ENCODE results near the gene TAOK3.

Gene TAOK3

DNA sequence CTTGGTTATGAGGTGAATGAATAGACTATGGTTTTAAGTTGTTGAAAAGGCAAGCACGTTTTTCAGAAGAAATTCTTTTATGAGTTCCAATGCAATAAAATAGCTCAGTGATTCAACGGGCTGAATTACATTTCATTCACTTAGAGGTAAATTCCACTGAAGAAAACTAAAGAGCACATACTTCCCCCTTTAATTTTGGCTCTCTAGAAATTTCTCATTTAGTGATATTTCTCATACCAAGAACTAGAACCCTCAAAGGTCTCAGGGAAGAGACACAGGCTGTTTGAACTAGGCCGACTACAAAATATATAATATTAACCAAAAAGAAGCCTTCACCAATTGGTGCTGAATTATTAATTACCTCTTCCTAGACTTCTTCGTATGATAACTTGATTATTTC lies 68.6 kb downstream of the TAOK3 start:
- H2AFZ ChIP-seq (ENCODE audit: low read length) = no peak overlapping the region
- H3F3A ChIP-seq (ENCODE audit: low read depth) = no peaks in the 10 kb centered on the region
- no peak overlapping the region for H3K4me3 ChIP-seq (ENCODE audit: low read length, poor library complexity, severe bottlenecking)
- H3K4me1 ChIP-seq (ENCODE audit: insufficient read depth, low read length, poor library complexity, severe bottlenecking) = peaks cover 57% of the 10 kb centered on the region
- H3K36me3 ChIP-seq (ENCODE audit: insufficient read depth, low read length) = no peaks in the 10 kb centered on the region
- no peaks in the 10 kb centered on the region for H3K27me3 ChIP-seq (ENCODE audit: insufficient read depth, low read length, poor library complexity, severe bottlenecking)
- TF ChIP-seq, protein P1, sequence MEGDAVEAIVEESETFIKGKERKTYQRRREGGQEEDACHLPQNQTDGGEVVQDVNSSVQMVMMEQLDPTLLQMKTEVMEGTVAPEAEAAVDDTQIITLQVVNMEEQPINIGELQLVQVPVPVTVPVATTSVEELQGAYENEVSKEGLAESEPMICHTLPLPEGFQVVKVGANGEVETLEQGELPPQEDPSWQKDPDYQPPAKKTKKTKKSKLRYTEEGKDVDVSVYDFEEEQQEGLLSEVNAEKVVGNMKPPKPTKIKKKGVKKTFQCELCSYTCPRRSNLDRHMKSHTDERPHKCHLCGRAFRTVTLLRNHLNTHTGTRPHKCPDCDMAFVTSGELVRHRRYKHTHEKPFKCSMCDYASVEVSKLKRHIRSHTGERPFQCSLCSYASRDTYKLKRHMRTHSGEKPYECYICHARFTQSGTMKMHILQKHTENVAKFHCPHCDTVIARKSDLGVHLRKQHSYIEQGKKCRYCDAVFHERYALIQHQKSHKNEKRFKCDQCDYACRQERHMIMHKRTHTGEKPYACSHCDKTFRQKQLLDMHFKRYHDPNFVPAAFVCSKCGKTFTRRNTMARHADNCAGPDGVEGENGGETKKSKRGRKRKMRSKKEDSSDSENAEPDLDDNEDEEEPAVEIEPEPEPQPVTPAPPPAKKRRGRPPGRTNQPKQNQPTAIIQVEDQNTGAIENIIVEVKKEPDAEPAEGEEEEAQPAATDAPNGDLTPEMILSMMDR (conservative IDR thresholded peaks at IDR 0.05; ENCODE audit: low read length) = no peak
- TF ChIP-seq EZH2phosphoT487 (IDR thresholded peaks at IDR 0.05; ENCODE audit: borderline replicate concordance) = no peak
- peaks cover 97% of the 10 kb centered on the region for H3K79me2 ChIP-seq (ENCODE audit: insufficient read depth, low read length)
- H3K4me2 ChIP-seq (ENCODE audit: low read depth, low read length, poor library complexity, severe bottlenecking) = no peak overlapping the region
- H3K9ac ChIP-seq (ENCODE audit: low read depth, low read length, poor library complexity, severe bottlenecking) = no peak overlapping the region
- H3K9me2 ChIP-seq (replicated peaks; ENCODE audit: low read depth, low read length) = no peaks in the 10 kb centered on the region
- H4K20me1 ChIP-seq (ENCODE audit: insufficient read depth, low read length, poor library complexity, severe bottlenecking) = peaks cover 18% of the 10 kb centered on the region
- H3K9me3 ChIP-seq (ENCODE audit: insufficient read depth, low read depth, low read length) = no peaks in the 10 kb centered on the region

DNA sequence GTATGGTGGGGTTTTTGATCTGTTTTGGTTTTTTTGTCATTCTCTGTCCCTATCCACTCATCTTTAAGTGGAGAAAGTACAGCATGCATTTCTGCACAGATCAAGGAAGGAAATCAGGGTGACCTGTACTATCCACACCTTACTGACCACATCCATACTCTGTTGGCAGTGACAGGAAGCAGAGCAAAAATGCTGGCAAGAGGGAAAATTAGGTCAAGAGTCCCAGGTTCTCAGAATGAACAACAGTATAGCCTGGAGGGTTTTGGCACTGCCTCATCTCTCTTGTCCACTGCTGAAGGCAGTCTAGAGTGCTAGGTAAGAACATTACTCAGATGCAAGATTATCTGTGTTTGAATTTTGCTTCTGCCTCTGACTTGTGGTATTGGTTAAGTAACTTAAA lies 70.7 kb downstream of the TAOK3 start:
- Histone ChIP-seq H3K79me2 (ENCODE audit: insufficient read depth, low read length) (peaks cover 96% of the 10 kb centered on the region), H3K9me2 (replicated peaks; ENCODE audit: low read depth, low read length) (no peaks in the 10 kb centered on the region), H3K9ac (ENCODE audit: low read depth, low read length, poor library complexity, severe bottlenecking) (peak overlapping the region; percentile 24), H3K4me3 (ENCODE audit: low read length, poor library complexity, severe bottlenecking) (no peak overlapping the region), H4K20me1 (ENCODE audit: insufficient read depth, low read length, poor library complexity, severe bottlenecking) (peaks cover 11% of the 10 kb centered on the region), H2AFZ (ENCODE audit: low read length) (no peak overlapping the region), H3K4me2 (ENCODE audit: low read depth, low read length, poor library complexity, severe bottlenecking) (peak overlapping the region; percentile 45), H3K9me3 (ENCODE audit: insufficient read depth, low read depth, low read length) (no peaks in the 10 kb centered on the region), H3K36me3 (ENCODE audit: insufficient read depth, low read length) (peaks cover 8% of the 10 kb centered on the region), H3F3A (ENCODE audit: low read depth) (no peaks in the 10 kb centered on the region), H3K27me3 (ENCODE audit: insufficient read depth, low read length, poor library complexity, severe bottlenecking) (no peaks in the 10 kb centered on the region), H3K4me1 (ENCODE audit: insufficient read depth, low read length, poor library complexity, severe bottlenecking) (peaks cover 41% of the 10 kb centered on the region)
- TF ChIP-seq, protein P1 (conservative IDR thresholded peaks at IDR 0.05; ENCODE audit: low read length) = no peak

DNA sequence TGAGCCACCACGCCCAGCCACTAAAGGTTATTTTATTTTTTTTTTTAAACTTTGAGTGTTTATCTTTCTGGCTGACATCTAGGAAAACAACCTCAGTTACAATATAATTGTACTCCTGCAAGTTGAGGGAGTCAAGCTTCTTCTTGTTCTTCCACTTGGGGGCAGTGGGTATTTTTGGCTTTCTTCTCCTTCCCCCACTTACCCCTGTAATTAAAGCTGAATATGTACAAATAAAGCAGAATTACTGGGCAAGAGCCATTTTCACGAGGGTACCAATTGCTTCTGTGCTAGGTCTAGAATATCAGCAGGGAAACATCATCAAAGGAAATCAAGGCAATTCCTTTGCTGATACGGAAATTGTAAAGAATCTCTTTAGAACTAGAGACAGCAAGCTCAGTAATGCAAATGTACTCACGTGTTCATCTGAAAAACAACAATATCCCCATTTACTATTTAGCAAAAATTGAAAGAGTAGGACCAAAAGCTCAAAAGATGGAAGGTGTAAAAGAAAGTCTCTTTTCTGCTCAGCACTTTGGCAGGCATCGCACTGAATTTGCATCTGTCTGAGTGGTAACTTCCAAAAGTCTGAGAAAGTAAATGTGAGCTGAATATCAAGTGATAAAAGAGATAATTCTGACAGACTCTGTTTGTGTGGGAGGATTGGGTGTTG lies 72.8 kb downstream of the TAOK3 start:
- Histone ChIP-seq H3K4me1 (ENCODE audit: insufficient read depth, low read length, poor library complexity, severe bottlenecking) (peaks cover 35% of the 10 kb centered on the region), H3K4me2 (ENCODE audit: low read depth, low read length, poor library complexity, severe bottlenecking) (peak overlapping the region; percentile 14), H3K27me3 (ENCODE audit: insufficient read depth, low read length, poor library complexity, severe bottlenecking) (no peaks in the 10 kb centered on the region), H3K9ac (ENCODE audit: low read depth, low read length, poor library complexity, severe bottlenecking) (peak overlapping the region; percentile 27), H2AFZ (ENCODE audit: low read length) (no peak overlapping the region), H3K79me2 (ENCODE audit: insufficient read depth, low read length) (peaks cover 93% of the 10 kb centered on the region), H4K20me1 (ENCODE audit: insufficient read depth, low read length, poor library complexity, severe bottlenecking) (peaks cover 9% of the 10 kb centered on the region), H3F3A (ENCODE audit: low read depth) (no peaks in the 10 kb centered on the region), H3K36me3 (ENCODE audit: insufficient read depth, low read length) (peaks cover 26% of the 10 kb centered on the region), H3K4me3 (ENCODE audit: low read length, poor library complexity, severe bottlenecking) (no peak overlapping the region), H3K9me3 (ENCODE audit: insufficient read depth, low read depth, low read length) (no peaks in the 10 kb centered on the region), H3K9me2 (replicated peaks; ENCODE audit: low read depth, low read length) (no peaks in the 10 kb centered on the region)
- TF ChIP-seq EZH2phosphoT487 (IDR thresholded peaks at IDR 0.05; ENCODE audit: borderline replicate concordance) = no peak
- TF ChIP-seq, protein P1 (conservative IDR thresholded peaks at IDR 0.05; ENCODE audit: low read length) = peak; percentile 54

All from Loucy (cell line).